Sigmoid colon (tissue), 7 donors: ENCODE measurements around the gene GRM8. TPM values are rescaled to one million over a fixed set of nuclear protein-coding genes. Genes with fewer than 3 reads are reported as not detected.

Source experiments
- DNase-seq: peaks from one replicate; pipeline ENCODE4 v3.0.0-alpha.2; 2019
- H3K27ac ChIP-seq, 4 donors: fragments of 200-600 bp; sonication (generic); one replicate each; pipeline ENCODE4 v1.5.1; 2016 to 2019; ENCODE audit warnings: mild to moderate bottlenecking in 1 of 4
- H3K27me3 ChIP-seq, 3 donors: fragments of 200-600 bp; sonication (generic); one replicate each; pipeline ENCODE4 v1.5.1; 2019; ENCODE audit warnings: mild to moderate bottlenecking in 1 of 3
- H3K36me3 ChIP-seq, 4 donors: fragments of 200-600 bp; sonication (generic); one replicate each; pipeline ENCODE4 v1.5.1; 2016 to 2019
- H3K4me1 ChIP-seq, 4 donors: fragments of 200-600 bp; sonication (generic); one replicate each; pipeline ENCODE4 v1.5.1; 2017 to 2019
- H3K4me3 ChIP-seq, 4 donors: fragments of 200-600 bp; sonication (generic); one replicate each; pipeline ENCODE4 v1.5.1; 2017 to 2019; ENCODE audit warnings: mild to moderate bottlenecking in 2 of 4, moderate library complexity in 1 of 4
- H3K9me3 ChIP-seq, 4 donors: fragments of 200-600 bp in 3 of 4; sonication (generic) in 3 of 4; one replicate each; pipeline versions ENCODE4 v1.5.1 to v1.6.1; 2013 to 2019
- CTCF ChIP-seq, 4 experiments: fragments of 450-650 bp in 3 of 4; fragments of 200-600 bp in 1 of 4; IDR thresholded peaks; one replicate each; pipeline ENCODE4 v1.5.1; 2016 to 2019; ENCODE audit warnings: antibody characterized with exemption in 4 of 4, mild to moderate bottlenecking in 3 of 4, moderate library complexity in 2 of 4
- EP300 ChIP-seq, 4 donors: sonication (generic); formaldehyde crosslinking; IDR thresholded peaks; one replicate each; pipeline ENCODE4 v1.6.1; 2017; ENCODE audit warnings: antibody characterized with exemption in 4 of 4
- POLR2A ChIP-seq, 2 donors: fragments of 450-650 bp; IDR thresholded peaks; one replicate each; pipeline ENCODE4 v1.6.1; 2016; ENCODE audit warnings: antibody characterized with exemption in 2 of 2, mild to moderate bottlenecking in 2 of 2, moderate library complexity in 2 of 2
- POLR2AphosphoS5 ChIP-seq, 4 donors: sonication (generic); formaldehyde crosslinking; IDR thresholded peaks; one replicate each; pipeline ENCODE4 v1.6.1; 2017; ENCODE audit warnings: antibody characterized with exemption in 4 of 4
- WGBS, 2 donors: extraction: QIAGEN DNeasy Blood & Tissue Kit; methylation state at CpG; one replicate each; pipeline ENCODE4 v1.1.7; 2013; 5-methylcytosine and 5-hydroxymethylcytosine counted together
- intact Hi-C: fragments of 100-400 bp; cut with DNase I; formaldehyde crosslinking; loops from one replicate; pipeline ENCODE4 v1.15.1; 2023
- polyA plus RNA-seq, 3 donors: library from polyadenylated mRNA; stranded (reverse); fragments of 200-250 nt; gene quantifications; one replicate each; pipeline ENCODE4 v1.2.3, GENCODE V29; 2013
- total RNA-seq, 4 donors: library from RNA; depleted of rRNA; stranded (reverse); fragments of >200 nt; gene quantifications; one replicate each; pipeline ENCODE4 v1.1.0, GENCODE V29; 2016
- donor health status: healthy with polysubstance abuse.
- donor health status: Bipolar disorder and iron deficiency.
- donor health status: healthy.

The GRM8 gene
- total and polyA plus RNA-seq, 7 donors, result 0.27 to 1.9 (median 0.55) TPM; not detected in 4

GRCh38 chr7:127189886-127190285 lies 62.9 kb downstream of the GRM8 start:
- DNase-seq, result no peak
- H3K9me3 ChIP-seq, result no peaks in the 10 kb centered on the region
- H3K4me3 ChIP-seq, result no peak overlapping the region
- intact Hi-C loops, result no loop called here
- H3K27ac ChIP-seq, result no peak overlapping the region
- H3K27me3 ChIP-seq, result no peaks in the 10 kb centered on the region
- peaks cover 0 to 7% (median 0%) of the 10 kb centered on the region in 4 donors for H3K4me1 ChIP-seq
- 70 to 77% methylated on average over 3 of the region's 3 CpGs for WGBS, 2 donors
- TF ChIP-seq POLR2A (IDR thresholded peaks at IDR 0.05) (no peak), POLR2AphosphoS5 (IDR thresholded peaks at IDR 0.05) (no peak), CTCF (IDR thresholded peaks at IDR 0.05) (no peak), EP300 (IDR thresholded peaks at IDR 0.05) (no peak)
- H3K36me3 ChIP-seq, result no peaks in the 10 kb centered on the region

GRCh38 chr7:127189074-127189473 lies 63.7 kb downstream of the GRM8 start:
- no peaks in the 10 kb centered on the region for H3K9me3 ChIP-seq
- no peaks in the 10 kb centered on the region for H3K27me3 ChIP-seq
- intact Hi-C loops, result no loop called here
- no peak for DNase-seq
- peaks cover 0 to 7% (median 0%) of the 10 kb centered on the region in 4 donors for H3K4me1 ChIP-seq
- WGBS, 2 donors, result 85 to 89% methylated on average over 2 of the region's 2 CpGs
- H3K27ac ChIP-seq, result no peak overlapping the region
- no peaks in the 10 kb centered on the region for H3K36me3 ChIP-seq
- H3K4me3 ChIP-seq, result no peak overlapping the region
- TF ChIP-seq POLR2A (IDR thresholded peaks at IDR 0.05) (no peak), EP300 (IDR thresholded peaks at IDR 0.05) (no peak), CTCF (IDR thresholded peaks at IDR 0.05) (no peak), POLR2AphosphoS5 (IDR thresholded peaks at IDR 0.05) (no peak)

- Histone ChIP-seq H3K9me3 (no peaks in the 10 kb centered on the region), H3K27me3 (no peaks in the 10 kb centered on the region), H3K27ac (no peak overlapping the region), H3K36me3 (no peaks in the 10 kb centered on the region), H3K4me3 (no peak overlapping the region), H3K4me1 (peaks cover 0 to 7% (median 0%) of the 10 kb centered on the region in 4 donors)
- no peak for DNase-seq
- intact Hi-C loops, result no loop called here
- TF ChIP-seq CTCF (IDR thresholded peaks at IDR 0.05), result no peak
- no peak for TF ChIP-seq POLR2A (IDR thresholded peaks at IDR 0.05)
- 74 to 86% methylated on average over 1 of the region's 1 CpG for WGBS, 2 donors
Measured at GRCh38 chr7:127187740-127188139, 65.0 kb downstream of the GRM8 start.

- no peak for DNase-seq
- H3K36me3 ChIP-seq, result no peaks in the 10 kb centered on the region
- no peak for TF ChIP-seq POLR2A (IDR thresholded peaks at IDR 0.05)
- TF ChIP-seq CTCF (IDR thresholded peaks at IDR 0.05), result no peak
- no peak for TF ChIP-seq POLR2AphosphoS5 (IDR thresholded peaks at IDR 0.05)
- TF ChIP-seq EP300 (IDR thresholded peaks at IDR 0.05), result no peak
- no peaks in the 10 kb centered on the region for H3K27me3 ChIP-seq
- peaks cover 0 to 7% (median 0%) of the 10 kb centered on the region in 4 donors for H3K4me1 ChIP-seq
- H3K9me3 ChIP-seq, result no peaks in the 10 kb centered on the region
- no peak overlapping the region for H3K4me3 ChIP-seq
- intact Hi-C loops, result no loop called here
- H3K27ac ChIP-seq, result no peak overlapping the region
- WGBS, 2 donors, result 62 to 68% methylated on average over 1 of the region's 1 CpG
Measured at GRCh38 chr7:127186686-127187085, 66.1 kb downstream of the GRM8 start.

GRCh38 chr7:127177156-127177555 lies 75.6 kb downstream of the GRM8 start:
- Histone ChIP-seq H3K27me3 (no peaks in the 10 kb centered on the region), H3K36me3 (no peaks in the 10 kb centered on the region), H3K4me1 (no peaks in the 10 kb centered on the region), H3K4me3 (no peak overlapping the region), H3K27ac (no peak overlapping the region), H3K9me3 (peaks cover 0 to 3% (median 0%) of the 10 kb centered on the region in 4 donors)
- no peak for DNase-seq
- intact Hi-C loops, result no loop called here
- TF ChIP-seq CTCF (IDR thresholded peaks at IDR 0.05) (no peak), POLR2A (IDR thresholded peaks at IDR 0.05) (no peak), EP300 (IDR thresholded peaks at IDR 0.05) (no peak), POLR2AphosphoS5 (IDR thresholded peaks at IDR 0.05) (no peak)
